ENCODE measurements around the gene RNH1. TPM values are rescaled to one million over a fixed set of nuclear protein-coding genes. Genes with fewer than 3 reads are reported as not detected.

The RNH1 gene
- polyA plus RNA-seq, 1 of the 3 experiments (the other 2 are of a cell fraction) = 147 TPM

DNA sequence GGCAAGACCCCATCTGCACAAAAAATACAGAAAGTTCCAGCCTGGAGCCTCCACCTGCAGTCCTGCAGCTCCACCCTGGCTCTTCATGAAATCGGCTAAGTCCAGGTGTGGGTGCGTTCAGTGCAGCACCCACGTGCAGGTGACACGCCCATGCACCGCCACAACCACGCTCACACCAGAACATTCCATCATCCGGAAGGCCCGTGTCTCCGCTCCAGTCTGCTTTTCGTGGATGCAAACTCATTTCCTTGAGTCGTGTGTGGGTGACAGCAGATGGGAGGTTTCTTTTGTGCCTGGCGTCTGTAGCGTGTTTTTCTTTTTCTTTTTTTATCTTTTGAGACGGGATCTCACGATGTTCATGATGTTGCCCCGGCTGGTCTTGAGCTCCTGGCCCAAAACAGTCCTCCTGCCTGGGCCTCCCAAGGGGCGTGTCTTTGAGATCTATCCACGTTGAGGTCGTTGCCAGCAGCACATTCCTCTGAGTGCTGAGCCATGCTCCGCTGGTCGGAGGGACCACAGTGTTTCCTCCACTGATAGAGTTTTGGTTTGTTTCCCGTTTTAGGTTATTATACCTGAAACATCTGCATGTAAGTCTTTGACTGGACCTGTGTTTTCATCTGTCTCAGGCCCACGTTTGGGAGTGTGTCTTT, 49.8 kb downstream of the RNH1 start:
- Histone ChIP-seq H2AFZ (ENCODE audit: low read depth) (no peak overlapping the region), H3K9ac (no peak overlapping the region), H4K20me1 (ENCODE audit: insufficient read depth) (peaks cover 3% of the 10 kb centered on the region; the same call in 1 of the 2 replicates), H3K36me3 (replicated peaks in 1 of 2; ENCODE audit: control insufficient read depth in 1 of 2, insufficient read depth in 2 of 2, low read length in 1 of 2) (peaks cover 6 to 22% of the 10 kb centered on the region in 2 experiments), H3K9me2 (no peaks in the 10 kb centered on the region), H3K27ac (ENCODE audit: low read depth in 2 of 2, low read length in 1 of 2) (no peak overlapping the region), H3K79me2 (ENCODE audit: insufficient read depth) (peaks cover 40% of the 10 kb centered on the region), H3F3A (replicated peaks; ENCODE audit: insufficient read depth) (no peaks in the 10 kb centered on the region), H3K4me3 (ENCODE audit: low read depth in 2 of 2, low read length in 1 of 2) (no peak overlapping the region), H3K4me2 (no peak overlapping the region), H3K9me3 (no peaks in the 10 kb centered on the region), H3K4me1 (ENCODE audit: control insufficient read depth in 1 of 2, insufficient read depth in 2 of 2, low read depth in 1 of 2, low read length in 1 of 2) (no peaks in the 10 kb centered on the region; a peak in 1 of 4 replicates), H3K27me3 (ENCODE audit: insufficient read depth) (no peaks in the 10 kb centered on the region)
- CTCF ChIA-PET = interaction anchor here (0.8 kb wide), 1 partner anchor 61 kb away, joined by 3 read pairs; no protein-coding TSS in a partner anchor
- DNase-seq = no peak
- POLR2A ChIA-PET = no interaction called here
- TF ChIP-seq RAD21 (IDR thresholded peaks at IDR 0.05; ENCODE audit: low read length) (no peak), SIN3A (IDR thresholded peaks at IDR 0.05; ENCODE audit: borderline replicate concordance, low read depth, low read length) (no peak), EP300 (IDR thresholded peaks at IDR 0.05; ENCODE audit: borderline replicate concordance in 1 of 2, low read depth in 1 of 2, low read length in 1 of 2) (no peak), FOXM1 (IDR thresholded peaks at IDR 0.05; ENCODE audit: low read depth) (no peak), NRF1 (IDR thresholded peaks at IDR 0.05; ENCODE audit: low read depth, low read length) (no peak), GABPA (IDR thresholded peaks at IDR 0.05; ENCODE audit: low read depth) (no peak), EZH2phosphoT487 (IDR thresholded peaks at IDR 0.05; ENCODE audit: borderline replicate concordance, low read depth) (no peak), RXRA (IDR thresholded peaks at IDR 0.05; ENCODE audit: borderline replicate concordance, low read depth) (no peak), RCOR1 (IDR thresholded peaks at IDR 0.05; ENCODE audit: low read length) (no peak), YY1 (IDR thresholded peaks at IDR 0.05; ENCODE audit: low read depth) (no peak), ELF1 (IDR thresholded peaks at IDR 0.05) (no peak), TEAD4 (IDR thresholded peaks at IDR 0.05; ENCODE audit: borderline replicate concordance, insufficient read depth) (no peak)
- TF ChIP-seq, protein P1, sequence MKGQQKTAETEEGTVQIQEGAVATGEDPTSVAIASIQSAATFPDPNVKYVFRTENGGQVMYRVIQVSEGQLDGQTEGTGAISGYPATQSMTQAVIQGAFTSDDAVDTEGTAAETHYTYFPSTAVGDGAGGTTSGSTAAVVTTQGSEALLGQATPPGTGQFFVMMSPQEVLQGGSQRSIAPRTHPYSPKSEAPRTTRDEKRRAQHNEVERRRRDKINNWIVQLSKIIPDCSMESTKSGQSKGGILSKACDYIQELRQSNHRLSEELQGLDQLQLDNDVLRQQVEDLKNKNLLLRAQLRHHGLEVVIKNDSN (IDR thresholded peaks at IDR 0.05; ENCODE audit: borderline replicate concordance, low read depth) = no peak
- TF ChIP-seq, protein P2, sequence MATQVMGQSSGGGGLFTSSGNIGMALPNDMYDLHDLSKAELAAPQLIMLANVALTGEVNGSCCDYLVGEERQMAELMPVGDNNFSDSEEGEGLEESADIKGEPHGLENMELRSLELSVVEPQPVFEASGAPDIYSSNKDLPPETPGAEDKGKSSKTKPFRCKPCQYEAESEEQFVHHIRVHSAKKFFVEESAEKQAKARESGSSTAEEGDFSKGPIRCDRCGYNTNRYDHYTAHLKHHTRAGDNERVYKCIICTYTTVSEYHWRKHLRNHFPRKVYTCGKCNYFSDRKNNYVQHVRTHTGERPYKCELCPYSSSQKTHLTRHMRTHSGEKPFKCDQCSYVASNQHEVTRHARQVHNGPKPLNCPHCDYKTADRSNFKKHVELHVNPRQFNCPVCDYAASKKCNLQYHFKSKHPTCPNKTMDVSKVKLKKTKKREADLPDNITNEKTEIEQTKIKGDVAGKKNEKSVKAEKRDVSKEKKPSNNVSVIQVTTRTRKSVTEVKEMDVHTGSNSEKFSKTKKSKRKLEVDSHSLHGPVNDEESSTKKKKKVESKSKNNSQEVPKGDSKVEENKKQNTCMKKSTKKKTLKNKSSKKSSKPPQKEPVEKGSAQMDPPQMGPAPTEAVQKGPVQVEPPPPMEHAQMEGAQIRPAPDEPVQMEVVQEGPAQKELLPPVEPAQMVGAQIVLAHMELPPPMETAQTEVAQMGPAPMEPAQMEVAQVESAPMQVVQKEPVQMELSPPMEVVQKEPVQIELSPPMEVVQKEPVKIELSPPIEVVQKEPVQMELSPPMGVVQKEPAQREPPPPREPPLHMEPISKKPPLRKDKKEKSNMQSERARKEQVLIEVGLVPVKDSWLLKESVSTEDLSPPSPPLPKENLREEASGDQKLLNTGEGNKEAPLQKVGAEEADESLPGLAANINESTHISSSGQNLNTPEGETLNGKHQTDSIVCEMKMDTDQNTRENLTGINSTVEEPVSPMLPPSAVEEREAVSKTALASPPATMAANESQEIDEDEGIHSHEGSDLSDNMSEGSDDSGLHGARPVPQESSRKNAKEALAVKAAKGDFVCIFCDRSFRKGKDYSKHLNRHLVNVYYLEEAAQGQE (IDR thresholded peaks at IDR 0.05; ENCODE audit: low read depth, low read length) = no peak
- TF ChIP-seq, protein P3, sequence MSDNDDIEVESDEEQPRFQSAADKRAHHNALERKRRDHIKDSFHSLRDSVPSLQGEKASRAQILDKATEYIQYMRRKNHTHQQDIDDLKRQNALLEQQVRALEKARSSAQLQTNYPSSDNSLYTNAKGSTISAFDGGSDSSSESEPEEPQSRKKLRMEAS (IDR thresholded peaks at IDR 0.05; ENCODE audit: low read depth) = no peak
- 93% methylated on average over 23 of the region's 23 CpGs for WGBS (ENCODE audit: low lambda C conversion rate)

Data from SK-N-SH (cell line).